Measurements from ENCODE around the gene TMEM121.

DNA sequence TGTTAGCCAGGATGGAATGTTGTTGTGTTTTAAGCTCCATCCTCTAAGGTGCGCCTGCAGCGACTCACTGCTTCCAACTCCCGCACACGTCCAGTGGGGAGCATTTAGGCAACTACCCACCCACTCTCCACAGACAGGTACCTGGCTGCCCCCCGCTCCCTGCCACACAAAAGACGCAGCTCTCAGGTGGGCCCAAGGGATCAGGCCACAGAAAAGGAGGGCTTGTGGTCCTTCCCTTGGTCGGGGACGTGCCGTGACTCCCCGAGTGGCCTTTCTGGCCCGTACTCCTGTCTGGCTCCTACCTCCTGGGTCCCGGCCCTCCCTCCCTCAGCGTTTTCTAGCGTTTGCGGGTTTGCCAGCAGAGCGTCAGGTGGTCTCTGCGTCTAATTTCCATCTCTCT, 19.1 kb upstream of the TMEM121 start:
- TF ChIP-seq, protein P1, sequence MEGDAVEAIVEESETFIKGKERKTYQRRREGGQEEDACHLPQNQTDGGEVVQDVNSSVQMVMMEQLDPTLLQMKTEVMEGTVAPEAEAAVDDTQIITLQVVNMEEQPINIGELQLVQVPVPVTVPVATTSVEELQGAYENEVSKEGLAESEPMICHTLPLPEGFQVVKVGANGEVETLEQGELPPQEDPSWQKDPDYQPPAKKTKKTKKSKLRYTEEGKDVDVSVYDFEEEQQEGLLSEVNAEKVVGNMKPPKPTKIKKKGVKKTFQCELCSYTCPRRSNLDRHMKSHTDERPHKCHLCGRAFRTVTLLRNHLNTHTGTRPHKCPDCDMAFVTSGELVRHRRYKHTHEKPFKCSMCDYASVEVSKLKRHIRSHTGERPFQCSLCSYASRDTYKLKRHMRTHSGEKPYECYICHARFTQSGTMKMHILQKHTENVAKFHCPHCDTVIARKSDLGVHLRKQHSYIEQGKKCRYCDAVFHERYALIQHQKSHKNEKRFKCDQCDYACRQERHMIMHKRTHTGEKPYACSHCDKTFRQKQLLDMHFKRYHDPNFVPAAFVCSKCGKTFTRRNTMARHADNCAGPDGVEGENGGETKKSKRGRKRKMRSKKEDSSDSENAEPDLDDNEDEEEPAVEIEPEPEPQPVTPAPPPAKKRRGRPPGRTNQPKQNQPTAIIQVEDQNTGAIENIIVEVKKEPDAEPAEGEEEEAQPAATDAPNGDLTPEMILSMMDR (IDR thresholded peaks at IDR 0.05; ENCODE audit: insufficient read depth, low read length, poor library complexity, severe bottlenecking), result no peak
- TF ChIP-seq EZH2phosphoT487 (conservative IDR thresholded peaks at IDR 0.05; ENCODE audit: low read length), result no peak
